ENCODE data around the gene TPK1. TPM values are rescaled to one million over a fixed set of nuclear protein-coding genes. Genes with fewer than 3 reads are reported as not detected.
A peak's percentile ranks its signal among the peaks of the same experiment; 100 is the strongest.

The TPK1 gene
- total RNA-seq, 3 donors from 2014 or later (not counting 1 experiment from before 2014, with no cell fraction given): 20.9 to 28.6 (median 25.3) TPM

DNA sequence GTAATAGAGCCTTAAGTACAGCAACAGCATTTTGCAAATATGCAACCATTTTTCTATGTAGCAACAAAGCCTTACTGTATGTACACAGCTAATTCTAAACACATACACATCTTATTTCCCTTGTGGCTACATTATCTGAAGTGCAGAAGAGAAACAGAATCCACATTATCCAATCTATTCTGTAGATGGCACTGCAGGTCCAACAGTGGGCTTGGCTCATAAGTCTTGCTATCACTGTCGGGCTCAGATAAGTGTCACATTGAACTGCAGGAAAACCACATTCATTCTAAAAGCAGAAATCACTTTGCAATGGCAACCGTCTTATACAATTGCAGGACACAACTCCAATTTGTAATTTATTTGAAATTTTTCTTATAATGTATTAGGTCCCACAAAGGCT is 322.5 kb downstream of the TPK1 start:
- Histone ChIP-seq H3K27me3 (ENCODE audit: control insufficient read depth, insufficient read depth, low read length) (no peaks in the 10 kb centered on the region), H3K9me3 (ENCODE audit: control insufficient read depth, insufficient read depth, low read length) (no peaks in the 10 kb centered on the region), H3K4me1 (ENCODE audit: control insufficient read depth, insufficient read depth, low read length) (no peaks in the 10 kb centered on the region), H3K4me3 (ENCODE audit: low read length) (no peak overlapping the region), H3K27ac (ENCODE audit: low read length) (no peak overlapping the region), H3K36me3 (ENCODE audit: control insufficient read depth, insufficient read depth, low read length) (no peaks in the 10 kb centered on the region)
- Mint-ChIP-seq H3K27ac (no peak overlapping the region), H3K4me1 (peaks cover 4 to 5% of the 10 kb centered on the region in 2 donors), H3K36me3 (no peaks in the 10 kb centered on the region), H3K4me3 (no peak overlapping the region), H3K27me3 (ENCODE audit: low read depth in 2 of 2) (no peaks in the 10 kb centered on the region), H3K9me3 (no peaks in the 10 kb centered on the region)
- ATAC-seq (peak in 1 of 3 donors; percentile 57), DNase-seq (peak in 1 of 2 donors; percentile 12)
- 5% methylated on average over 1 of the region's 2 CpGs for WGBS (ENCODE audit: insufficient coverage)
- intact Hi-C loops (cut with micrococcal nuclease): no loop called here
- TF ChIP-seq CTCF (IDR thresholded peaks at IDR 0.05): no peak

DNA sequence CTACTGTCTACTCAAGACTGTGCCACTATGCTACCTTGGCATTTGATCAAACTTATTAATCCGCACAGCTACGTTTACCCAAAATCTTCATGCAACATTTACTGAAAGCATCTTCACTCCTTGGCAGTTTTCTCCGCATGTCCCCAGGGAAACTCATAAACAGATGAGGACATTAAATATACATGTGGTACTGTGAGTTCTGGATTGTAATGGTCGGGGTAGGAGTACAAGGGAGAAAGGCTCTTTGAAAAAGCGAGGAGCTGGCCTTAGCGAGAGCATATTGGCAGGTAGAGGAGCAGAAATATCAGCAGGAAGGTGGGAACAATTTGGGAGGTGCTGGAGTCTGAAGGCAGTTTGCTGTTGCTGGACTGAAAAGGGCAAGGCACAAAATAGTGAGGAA is 325.2 kb downstream of the TPK1 start:
- DNase-seq: no peak
- H3K9me3 ChIP-seq (ENCODE audit: control insufficient read depth, insufficient read depth, low read length): no peaks in the 10 kb centered on the region
- no peak for TF ChIP-seq CTCF (IDR thresholded peaks at IDR 0.05)
- H3K36me3 Mint-ChIP-seq: no peaks in the 10 kb centered on the region
- no peaks in the 10 kb centered on the region for H3K27me3 ChIP-seq (ENCODE audit: control insufficient read depth, insufficient read depth, low read length)
- H3K9me3 Mint-ChIP-seq: no peaks in the 10 kb centered on the region
- H3K4me1 Mint-ChIP-seq: no peaks in the 10 kb centered on the region
- no peak overlapping the region for H3K27ac ChIP-seq (ENCODE audit: low read length)
- H3K27ac Mint-ChIP-seq: no peak overlapping the region
- H3K36me3 ChIP-seq (ENCODE audit: control insufficient read depth, insufficient read depth, low read length): no peaks in the 10 kb centered on the region
- H3K4me3 Mint-ChIP-seq: no peak overlapping the region
- no peak for ATAC-seq
- no peak overlapping the region for H3K4me3 ChIP-seq (ENCODE audit: low read length)
- H3K4me1 ChIP-seq (ENCODE audit: control insufficient read depth, insufficient read depth, low read length): no peaks in the 10 kb centered on the region
- no peaks in the 10 kb centered on the region for H3K27me3 Mint-ChIP-seq (ENCODE audit: low read depth in 2 of 2)
- intact Hi-C loops (cut with micrococcal nuclease): no loop called here
- WGBS (ENCODE audit: insufficient coverage): 93% methylated on average over 6 of the region's 6 CpGs

DNA sequence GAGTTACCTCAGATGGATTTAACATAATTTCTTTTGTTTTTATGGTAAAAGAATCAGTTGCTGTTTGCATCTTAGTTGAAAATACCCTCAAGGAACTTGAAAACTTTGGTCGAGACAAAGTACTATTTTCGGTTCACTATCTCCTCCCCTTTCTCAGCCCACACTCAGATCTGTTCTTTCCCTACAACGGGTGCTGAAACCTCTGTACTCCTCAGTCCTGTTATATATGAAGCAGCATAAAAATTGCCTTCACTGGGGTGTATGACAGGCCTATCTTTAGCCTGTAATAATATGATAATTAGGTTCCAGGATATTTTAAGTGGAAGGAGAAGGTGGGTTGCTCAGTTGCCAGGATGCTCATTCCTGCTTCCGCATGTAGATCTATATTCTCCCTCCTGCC is 327.2 kb downstream of the TPK1 start:
- no peaks in the 10 kb centered on the region for H3K36me3 Mint-ChIP-seq
- no peaks in the 10 kb centered on the region for H3K27me3 Mint-ChIP-seq (ENCODE audit: low read depth in 2 of 2)
- no peak overlapping the region for H3K27ac Mint-ChIP-seq
- H3K4me1 Mint-ChIP-seq: no peaks in the 10 kb centered on the region
- TF ChIP-seq CTCF (IDR thresholded peaks at IDR 0.05): no peak
- Histone ChIP-seq H3K9me3 (ENCODE audit: control insufficient read depth, insufficient read depth, low read length) (no peaks in the 10 kb centered on the region), H3K4me3 (ENCODE audit: low read length) (no peak overlapping the region), H3K36me3 (ENCODE audit: control insufficient read depth, insufficient read depth, low read length) (no peaks in the 10 kb centered on the region), H3K27me3 (ENCODE audit: control insufficient read depth, insufficient read depth, low read length) (no peaks in the 10 kb centered on the region), H3K27ac (ENCODE audit: low read length) (no peak overlapping the region), H3K4me1 (ENCODE audit: control insufficient read depth, insufficient read depth, low read length) (no peaks in the 10 kb centered on the region)
- intact Hi-C loops (cut with micrococcal nuclease): no loop called here
- DNase-seq: no peak
- WGBS (ENCODE audit: insufficient coverage): 57% methylated on average over 4 of the region's 4 CpGs
- H3K4me3 Mint-ChIP-seq: no peak overlapping the region
- no peaks in the 10 kb centered on the region for H3K9me3 Mint-ChIP-seq
- no peak for ATAC-seq

- Histone ChIP-seq H3K9me3 (ENCODE audit: control insufficient read depth, insufficient read depth, low read length) (no peaks in the 10 kb centered on the region), H3K36me3 (ENCODE audit: control insufficient read depth, insufficient read depth, low read length) (no peaks in the 10 kb centered on the region), H3K4me3 (ENCODE audit: low read length) (no peak overlapping the region), H3K27me3 (ENCODE audit: control insufficient read depth, insufficient read depth, low read length) (no peaks in the 10 kb centered on the region), H3K4me1 (ENCODE audit: control insufficient read depth, insufficient read depth, low read length) (no peaks in the 10 kb centered on the region), H3K27ac (ENCODE audit: low read length) (no peak overlapping the region)
- Mint-ChIP-seq H3K36me3 (no peaks in the 10 kb centered on the region), H3K27ac (no peak overlapping the region), H3K27me3 (ENCODE audit: low read depth in 2 of 2) (no peaks in the 10 kb centered on the region), H3K9me3 (no peaks in the 10 kb centered on the region), H3K4me3 (no peak overlapping the region), H3K4me1 (no peaks in the 10 kb centered on the region)
- TF ChIP-seq CTCF (IDR thresholded peaks at IDR 0.05): no peak
- DNase-seq (no peak), ATAC-seq (no peak)
- intact Hi-C loops (cut with micrococcal nuclease): no loop called here
- WGBS (ENCODE audit: insufficient coverage): 95% methylated on average over 4 of the region's 6 CpGs
Measured at GRCh38 chr7:144503215-144503614, 332.6 kb downstream of the TPK1 start.
